Measurements from ENCODE around the gene RNF112.
"Not testable (repeated sequence)": the region's sequence is repeated elsewhere in the genome, so short reads cannot be mapped to it uniquely, and the experiment has no call there.

Gene RNF112

GRCh38 chr17:19414396-19415280 is 3.6 kb downstream of the RNF112 start:
- DNase-seq: no peak

GRCh38 chr17:19415311-19415710 is 4.3 kb downstream of the RNF112 start:
- no peak for DNase-seq

GRCh38 chr17:19415806-19416775 is 5.1 kb downstream of the RNF112 start:
- DNase-seq: no peak

GRCh38 chr17:19417611-19418010 is 6.6 kb downstream of the RNF112 start:
- no peak for DNase-seq

GRCh38 chr17:19418251-19418992 is 7.4 kb downstream of the RNF112 start:
- DNase-seq: no peak

- DNase-seq: no peak
Observed at GRCh38 chr17:19421219-19421618, 10.2 kb downstream of the RNF112 start.

GRCh38 chr17:19421926-19422325 is 10.9 kb downstream of the RNF112 start:
- no peak for DNase-seq

- no peak for DNase-seq
Observed at GRCh38 chr17:19424934-19425868, 14.2 kb downstream of the RNF112 start.

GRCh38 chr17:19426631-19427030 is 15.6 kb downstream of the RNF112 start:
- no peak for DNase-seq

GRCh38 chr17:19431691-19432090 is 20.7 kb downstream of the RNF112 start:
- no peak for DNase-seq

GRCh38 chr17:19433255-19433654 is 22.2 kb downstream of the RNF112 start:
- no peak for DNase-seq

GRCh38 chr17:19433727-19434340 is 22.8 kb downstream of the RNF112 start:
- DNase-seq: no peak

GRCh38 chr17:19440421-19440820 is 29.4 kb downstream of the RNF112 start:
- DNase-seq: no peak

GRCh38 chr17:19441288-19441687 is 30.3 kb downstream of the RNF112 start:
- not testable (repeated sequence) for DNase-seq

GRCh38 chr17:19442731-19443130 is 31.7 kb downstream of the RNF112 start:
- DNase-seq: no peak

GRCh38 chr17:19443148-19443547 is 32.1 kb downstream of the RNF112 start:
- no peak for DNase-seq

GRCh38 chr17:19445105-19445504 is 34.1 kb downstream of the RNF112 start:
- DNase-seq: no peak

- not testable (repeated sequence) for DNase-seq
Observed at GRCh38 chr17:19446577-19446976, 35.5 kb downstream of the RNF112 start.

GRCh38 chr17:19447085-19447583 is 36.1 kb downstream of the RNF112 start:
- peak; percentile 73 for DNase-seq

GRCh38 chr17:19448341-19449268 is 37.6 kb downstream of the RNF112 start:
- DNase-seq: peak; percentile 47
